ENCODE results near the gene CFHR4. TPM values are rescaled to one million over a fixed set of nuclear protein-coding genes. Genes with fewer than 3 reads are reported as not detected.

CFHR4 gene
- total and polyA plus RNA-seq, 8 donors: 0.35 TPM; not detected in 7

- TF ChIP-seq, protein P1, sequence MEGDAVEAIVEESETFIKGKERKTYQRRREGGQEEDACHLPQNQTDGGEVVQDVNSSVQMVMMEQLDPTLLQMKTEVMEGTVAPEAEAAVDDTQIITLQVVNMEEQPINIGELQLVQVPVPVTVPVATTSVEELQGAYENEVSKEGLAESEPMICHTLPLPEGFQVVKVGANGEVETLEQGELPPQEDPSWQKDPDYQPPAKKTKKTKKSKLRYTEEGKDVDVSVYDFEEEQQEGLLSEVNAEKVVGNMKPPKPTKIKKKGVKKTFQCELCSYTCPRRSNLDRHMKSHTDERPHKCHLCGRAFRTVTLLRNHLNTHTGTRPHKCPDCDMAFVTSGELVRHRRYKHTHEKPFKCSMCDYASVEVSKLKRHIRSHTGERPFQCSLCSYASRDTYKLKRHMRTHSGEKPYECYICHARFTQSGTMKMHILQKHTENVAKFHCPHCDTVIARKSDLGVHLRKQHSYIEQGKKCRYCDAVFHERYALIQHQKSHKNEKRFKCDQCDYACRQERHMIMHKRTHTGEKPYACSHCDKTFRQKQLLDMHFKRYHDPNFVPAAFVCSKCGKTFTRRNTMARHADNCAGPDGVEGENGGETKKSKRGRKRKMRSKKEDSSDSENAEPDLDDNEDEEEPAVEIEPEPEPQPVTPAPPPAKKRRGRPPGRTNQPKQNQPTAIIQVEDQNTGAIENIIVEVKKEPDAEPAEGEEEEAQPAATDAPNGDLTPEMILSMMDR (IDR thresholded peaks at IDR 0.05): no peak
- Histone ChIP-seq H3K27me3 (no peaks in the 10 kb centered on the region), H3K36me3 (no peaks in the 10 kb centered on the region), H3K4me3 (no peak overlapping the region), H3K4me1 (no peaks in the 10 kb centered on the region), H3K27ac (no peak overlapping the region), H3K9me3 (no peaks in the 10 kb centered on the region)
- intact Hi-C loops (cut with DNase I): no loop called here
- ATAC-seq: no peak
- DNase-seq: no peak
- FAIRE-seq: no peak
- 86 to 89% methylated on average over 1 of the region's 1 CpG for WGBS, 2 donors
Observed at GRCh38 chr1:196860323-196860884, 27.4 kb upstream of the CFHR4 start.

GRCh38 chr1:196861429-196861828, 26.4 kb upstream of the CFHR4 start:
- no peak for ATAC-seq
- H3K27ac ChIP-seq: no peak overlapping the region
- H3K4me3 ChIP-seq: no peak overlapping the region
- DNase-seq: no peak
- H3K27me3 ChIP-seq: no peaks in the 10 kb centered on the region
- no peaks in the 10 kb centered on the region for H3K9me3 ChIP-seq
- no peak for FAIRE-seq
- intact Hi-C loops (cut with DNase I): no loop called here
- H3K36me3 ChIP-seq: no peaks in the 10 kb centered on the region
- TF ChIP-seq, protein P1 (IDR thresholded peaks at IDR 0.05): no peak
- H3K4me1 ChIP-seq: no peaks in the 10 kb centered on the region
- 17 to 19% methylated on average over 2 of the region's 2 CpGs for WGBS, 2 donors

DNA sequence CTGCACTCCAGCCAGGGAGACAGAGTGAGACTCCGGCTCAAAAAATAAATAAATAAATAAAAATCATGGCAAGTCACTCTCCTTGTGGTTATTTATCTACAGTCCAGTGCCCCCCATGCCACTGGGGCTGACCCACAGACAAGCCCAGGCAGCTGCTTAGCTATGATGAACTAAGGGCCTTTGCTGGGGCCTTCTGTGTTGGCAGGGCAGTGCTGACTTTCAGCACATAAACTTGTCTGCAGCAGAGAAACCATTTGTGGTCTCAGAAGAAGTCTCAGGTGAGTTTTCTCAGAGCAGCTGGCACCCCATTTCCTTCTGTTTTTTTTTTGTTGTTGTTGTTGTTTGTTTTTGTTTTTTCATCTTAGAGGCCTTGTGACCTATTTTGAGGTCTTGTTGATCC, 20.9 kb upstream of the CFHR4 start:
- H3K4me3 ChIP-seq: no peak overlapping the region
- H3K27ac ChIP-seq: no peak overlapping the region
- intact Hi-C loops (cut with DNase I): no loop called here
- H3K27me3 ChIP-seq: no peaks in the 10 kb centered on the region
- FAIRE-seq (no peak), DNase-seq (no peak), ATAC-seq (no peak)
- no peaks in the 10 kb centered on the region for H3K36me3 ChIP-seq
- H3K4me1 ChIP-seq: no peaks in the 10 kb centered on the region
- TF ChIP-seq, protein P1 (IDR thresholded peaks at IDR 0.05): no peak
- WGBS, 2 donors: 76 to 96% methylated on average over 1 of the region's 1 CpG
- no peaks in the 10 kb centered on the region for H3K9me3 ChIP-seq

DNA sequence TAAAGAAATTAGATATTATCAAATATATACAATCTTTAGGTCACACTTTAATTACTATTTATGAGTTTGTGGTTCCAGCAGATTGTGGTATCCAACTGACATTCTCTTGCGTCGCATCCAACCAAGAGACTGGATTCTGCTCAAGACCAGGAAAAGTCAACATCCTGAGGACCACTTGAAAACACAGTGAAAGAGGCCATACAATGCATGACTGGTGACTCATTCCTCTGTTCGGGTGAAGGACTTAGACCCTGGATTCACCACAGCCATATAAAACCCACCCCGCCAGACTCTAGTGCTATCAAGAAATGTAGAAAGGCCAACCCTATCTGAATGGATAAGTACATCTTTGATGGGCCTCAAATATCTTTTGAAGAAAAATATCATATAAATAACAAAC, 14.5 kb upstream of the CFHR4 start:
- intact Hi-C loops (cut with DNase I): no loop called here
- H3K4me1 ChIP-seq: no peaks in the 10 kb centered on the region
- H3K36me3 ChIP-seq: no peaks in the 10 kb centered on the region
- H3K27me3 ChIP-seq: no peaks in the 10 kb centered on the region
- H3K27ac ChIP-seq: no peak overlapping the region
- no peak for DNase-seq
- WGBS, 2 donors: 81 to 92% methylated on average over 4 of the region's 4 CpGs
- H3K4me3 ChIP-seq: no peak overlapping the region
- FAIRE-seq: no peak
- TF ChIP-seq, protein P1 (IDR thresholded peaks at IDR 0.05): no peak
- H3K9me3 ChIP-seq: no peaks in the 10 kb centered on the region
- no peak for ATAC-seq

- no peak overlapping the region for H3K27ac ChIP-seq
- H3K4me1 ChIP-seq: no peaks in the 10 kb centered on the region
- TF ChIP-seq, protein P1 (IDR thresholded peaks at IDR 0.05): no peak
- no peaks in the 10 kb centered on the region for H3K36me3 ChIP-seq
- ATAC-seq: no peak
- intact Hi-C loops (cut with DNase I): no loop called here
- H3K4me3 ChIP-seq: no peak overlapping the region
- WGBS, 2 donors: 88 to 95% methylated on average over 3 of the region's 3 CpGs
- H3K9me3 ChIP-seq: no peaks in the 10 kb centered on the region
- no peaks in the 10 kb centered on the region for H3K27me3 ChIP-seq
- no peak for FAIRE-seq
- DNase-seq: no peak
Observed at GRCh38 chr1:196875935-196876334, 11.9 kb upstream of the CFHR4 start.
